Mesenchymal stem cell (in vitro differentiated cells and primary cell): ENCODE measurements around the gene MACROD2.

Experiments
- DNase-seq: peaks from one replicate; pipeline ENCODE4 v3.0.0-alpha.2; 2013
- H2AFZ ChIP-seq: one replicate; pipeline ENCODE4 v1.6.1; 2013; ENCODE audit warnings: low read depth, mild to moderate bottlenecking, control low read depth, inconsistent platforms, low read length, moderate library complexity
- H2AK5ac ChIP-seq: 2 replicates; pipeline ENCODE4 v1.6.1; 2013; ENCODE audit warnings: low read length, moderate library complexity, mild to moderate bottlenecking, inconsistent platforms; ENCODE audit not compliant: severe bottlenecking
- H2BK120ac ChIP-seq: one replicate; pipeline ENCODE4 v1.6.1; 2013; ENCODE audit warnings: low read depth, mild to moderate bottlenecking, inconsistent platforms, low read length, moderate library complexity
- H2BK12ac ChIP-seq, 2 experiments: one replicate each; pipeline ENCODE4 v1.6.1; 2013; ENCODE audit warnings: inconsistent platforms in 2 of 2, low read length in 2 of 2, mild to moderate bottlenecking in 2 of 2, moderate library complexity in 2 of 2, control low read depth in 1 of 2
- H2BK15ac ChIP-seq: one replicate; pipeline ENCODE4 v1.6.1; 2013; ENCODE audit warnings: mild to moderate bottlenecking, low read depth, inconsistent platforms; ENCODE audit not compliant: poor library complexity, severe bottlenecking
- H2BK5ac ChIP-seq: 2 replicates; pipeline ENCODE4 v1.6.1; 2013; ENCODE audit warnings: low read depth, mild to moderate bottlenecking, low read length, control low read depth, inconsistent platforms; ENCODE audit not compliant: poor library complexity, severe bottlenecking
- H3K14ac ChIP-seq, 2 experiments: one replicate each; pipeline ENCODE4 v1.6.1; 2013; ENCODE audit warnings: inconsistent platforms in 2 of 2, low read length in 2 of 2, control low read depth in 1 of 2, mild to moderate bottlenecking in 1 of 2, moderate library complexity in 1 of 2
- H3K18ac ChIP-seq, 2 experiments: one replicate each; pipeline ENCODE4 v1.6.1; 2013; ENCODE audit warnings: inconsistent platforms in 2 of 2, low read length in 2 of 2, control low read depth in 1 of 2, low read depth in 1 of 2, mild to moderate bottlenecking in 1 of 2
- H3K23ac ChIP-seq, 2 experiments: one replicate each; pipeline ENCODE4 v1.6.1; 2013; ENCODE audit warnings: inconsistent platforms in 2 of 2, low read length in 2 of 2, mild to moderate bottlenecking in 2 of 2, moderate library complexity in 2 of 2, control low read depth in 1 of 2
- H3K27ac ChIP-seq: 2 replicates; pipeline ENCODE4 v1.5.1; 2013; ENCODE audit warnings: mild to moderate bottlenecking, moderate library complexity, low read length, control low read depth, inconsistent platforms; ENCODE audit not compliant: poor library complexity, severe bottlenecking
- H3K27me3 ChIP-seq, 2 experiments: 2 replicates each; pipeline versions ENCODE4 v1.6.1 to v1.7.0; 2013; ENCODE audit warnings: low read length in 2 of 2, mild to moderate bottlenecking in 2 of 2, moderate library complexity in 2 of 2, control low read depth in 1 of 2, inconsistent platforms in 1 of 2; ENCODE audit not compliant: control insufficient read depth in 1 of 2, insufficient read depth in 1 of 2
- H3K36me3 ChIP-seq, 2 experiments: 2 replicates each; pipeline versions ENCODE4 v1.6.1 to v1.7.0; 2013; ENCODE audit warnings: low read length in 2 of 2, control low read depth in 1 of 2, inconsistent platforms in 1 of 2, low read depth in 1 of 2, mild to moderate bottlenecking in 1 of 2; ENCODE audit not compliant: insufficient read depth in 2 of 2, control insufficient read depth in 1 of 2
- H3K4ac ChIP-seq, 2 experiments: one replicate each; pipeline ENCODE4 v1.6.1; 2013; ENCODE audit warnings: inconsistent platforms in 2 of 2, low read length in 2 of 2, mild to moderate bottlenecking in 2 of 2, moderate library complexity in 2 of 2, control low read depth in 1 of 2, low read depth in 1 of 2
- H3K4me1 ChIP-seq: 2 replicates; pipeline ENCODE4 v1.6.1; 2013; ENCODE audit warnings: low read depth, low read length, control low read depth; ENCODE audit not compliant: control insufficient read depth, insufficient read depth
- H3K4me2 ChIP-seq: 2 replicates; pipeline ENCODE4 v1.6.1; 2013; ENCODE audit warnings: low read length, mild to moderate bottlenecking, inconsistent platforms; ENCODE audit not compliant: poor library complexity, severe bottlenecking
- H3K4me3 ChIP-seq, 2 experiments: 2 replicates each; pipeline versions ENCODE4 v1.5.1 to v1.7.0; 2013; ENCODE audit warnings: low read length in 2 of 2, mild to moderate bottlenecking in 2 of 2, control low read depth in 1 of 2, low read depth in 1 of 2; ENCODE audit not compliant: insufficient read depth in 1 of 2
- H3K79me1 ChIP-seq: replicated peaks from 2 replicates; pipeline ENCODE4 v1.6.1; 2013; ENCODE audit warnings: mild to moderate bottlenecking, control low read depth, low read length, inconsistent platforms; ENCODE audit not compliant: poor library complexity, severe bottlenecking
- H3K9ac ChIP-seq: 2 replicates; pipeline ENCODE4 v1.7.0; 2013; ENCODE audit warnings: mild to moderate bottlenecking, low read length, moderate library complexity
- H3K9me3 ChIP-seq: 2 replicates; pipeline ENCODE4 v1.7.0; 2013; ENCODE audit warnings: mild to moderate bottlenecking, low read length; ENCODE audit not compliant: control insufficient read depth
- H4K8ac ChIP-seq: one replicate; pipeline ENCODE4 v1.6.1; 2013; ENCODE audit warnings: inconsistent platforms, mild to moderate bottlenecking, low read length, moderate library complexity
- H4K91ac ChIP-seq: one replicate; pipeline ENCODE4 v1.6.1; 2013; ENCODE audit warnings: mild to moderate bottlenecking, low read length, inconsistent platforms
- WGBS: methylation state at CpG from one replicate; pipeline ENCODE4 v1.1.7; 2013; ENCODE audit warnings: mixed read lengths; 5-methylcytosine and 5-hydroxymethylcytosine counted together

MACROD2 gene

DNA sequence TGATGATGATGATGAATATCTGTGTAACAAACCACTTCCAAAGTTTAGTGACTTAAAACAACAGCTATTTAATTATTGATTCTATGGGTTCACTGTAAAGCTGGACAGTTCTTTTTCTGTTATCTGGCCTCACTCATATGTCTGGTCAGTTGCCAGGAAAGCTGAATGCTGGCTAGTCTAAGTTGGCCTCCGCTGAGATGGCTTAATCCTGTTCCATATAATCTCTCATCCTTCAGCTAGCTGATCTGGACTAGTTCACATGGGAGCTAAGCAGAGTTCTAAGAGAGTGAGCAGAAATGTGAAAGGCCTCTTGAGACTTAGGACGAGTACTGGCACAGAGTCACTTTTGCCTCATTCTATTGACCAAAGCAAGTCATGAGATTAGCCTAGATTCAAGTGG lies 676.8 kb downstream of the MACROD2 start:
- Histone ChIP-seq H4K91ac (no peak overlapping the region), H3K4me2 (no peak overlapping the region), H3K23ac (no peak overlapping the region), H3K4ac (no peak overlapping the region), H3K79me1 (no peaks in the 10 kb centered on the region), H2BK12ac (no peak overlapping the region), H3K18ac (no peak overlapping the region), H3K36me3 (no peaks in the 10 kb centered on the region), H2AK5ac (no peak overlapping the region), H4K8ac (no peak overlapping the region), H2BK15ac (no peak overlapping the region), H2BK120ac (no peak overlapping the region), H2AFZ (no peak overlapping the region), H2BK5ac (no peak overlapping the region), H3K27me3 (no peaks in the 10 kb centered on the region), H3K4me3 (no peak overlapping the region), H3K27ac (no peak overlapping the region), H3K14ac (no peak overlapping the region), H3K4me1 (no peaks in the 10 kb centered on the region), H3K9me3 (no peaks in the 10 kb centered on the region), H3K9ac (no peak overlapping the region)
- DNase-seq: no peak
- 87% methylated on average over 2 of the region's 2 CpGs for WGBS

DNA sequence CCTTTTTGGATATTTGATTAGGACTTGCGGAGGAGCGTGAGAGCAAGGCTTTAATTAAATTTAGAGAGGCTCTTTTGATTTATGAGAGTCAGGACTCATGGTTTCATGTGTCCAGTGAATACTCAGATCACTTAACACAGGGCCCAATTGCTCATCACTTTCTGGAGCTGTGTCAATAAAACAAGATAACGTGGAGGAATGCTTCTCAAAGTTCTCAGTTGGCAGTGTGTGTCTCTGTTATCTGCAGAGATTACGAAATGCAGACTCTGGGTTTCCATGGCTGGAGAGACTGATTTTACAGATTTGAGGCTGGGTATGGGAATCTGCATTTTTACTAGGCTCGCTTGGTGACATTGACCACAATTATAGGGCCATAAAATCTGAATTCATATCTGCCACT lies 677.8 kb downstream of the MACROD2 start:
- H4K8ac ChIP-seq: no peak overlapping the region
- no peak overlapping the region for H3K4ac ChIP-seq
- no peak overlapping the region for H2BK15ac ChIP-seq
- H2BK12ac ChIP-seq: no peak overlapping the region
- no peak overlapping the region for H3K23ac ChIP-seq
- H2BK5ac ChIP-seq: no peak overlapping the region
- no peak overlapping the region for H2BK120ac ChIP-seq
- H3K4me1 ChIP-seq: no peaks in the 10 kb centered on the region
- H3K14ac ChIP-seq: no peak overlapping the region
- no peaks in the 10 kb centered on the region for H3K9me3 ChIP-seq
- H4K91ac ChIP-seq: no peak overlapping the region
- no peaks in the 10 kb centered on the region for H3K27me3 ChIP-seq
- no peak for DNase-seq
- no peak overlapping the region for H3K4me2 ChIP-seq
- H2AFZ ChIP-seq: no peak overlapping the region
- H3K36me3 ChIP-seq: no peaks in the 10 kb centered on the region
- H3K79me1 ChIP-seq: no peaks in the 10 kb centered on the region
- H3K4me3 ChIP-seq: no peak overlapping the region
- no peak overlapping the region for H3K18ac ChIP-seq
- no peak overlapping the region for H3K9ac ChIP-seq
- no peak overlapping the region for H2AK5ac ChIP-seq
- 60% methylated on average over 4 of the region's 5 CpGs for WGBS
- no peak overlapping the region for H3K27ac ChIP-seq

DNA sequence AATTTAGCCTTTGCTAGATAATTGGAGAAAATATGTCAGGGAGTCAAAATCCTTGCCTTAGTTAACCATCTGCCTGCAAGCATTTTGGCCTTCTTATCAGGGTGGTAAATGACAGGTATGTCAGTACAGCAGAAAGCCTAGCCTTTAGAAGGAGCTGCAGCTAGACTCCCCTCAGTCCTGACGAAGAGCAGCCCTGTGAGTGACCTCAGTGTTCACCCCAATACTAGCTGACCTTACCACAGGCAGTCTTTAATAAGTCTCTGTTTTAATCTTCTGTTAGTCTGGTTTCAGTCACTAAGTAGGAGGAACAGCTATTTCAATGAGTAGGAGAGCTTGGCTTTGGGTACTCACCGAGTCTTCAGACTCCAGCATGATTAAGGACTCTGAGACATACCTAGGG lies 682.1 kb downstream of the MACROD2 start:
- H3K4me2 ChIP-seq: no peak overlapping the region
- no peaks in the 10 kb centered on the region for H3K79me1 ChIP-seq
- WGBS: 100% methylated on average over 1 of the region's 2 CpGs

DNA sequence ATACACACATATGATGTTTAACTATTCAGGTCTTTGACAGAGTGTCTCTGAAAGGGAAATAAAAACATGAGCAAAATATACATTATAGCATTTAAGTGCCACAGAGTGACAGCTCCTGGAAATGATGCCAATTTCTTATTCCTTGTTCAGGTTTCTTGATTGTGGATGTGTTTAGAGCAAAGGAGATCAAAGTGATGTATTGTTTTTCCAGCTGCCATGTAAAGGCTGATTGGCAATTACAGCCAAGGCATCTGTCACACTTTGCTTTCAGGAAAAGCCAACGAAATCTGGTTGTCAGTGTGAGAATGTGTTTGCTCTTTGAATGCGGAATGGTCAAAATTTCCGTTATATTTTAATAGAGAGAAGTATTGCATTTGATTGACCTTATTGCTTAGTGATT lies 689.9 kb downstream of the MACROD2 start:
- Histone ChIP-seq H3K4me2 (no peak overlapping the region), H4K91ac (no peak overlapping the region), H3K4me3 (no peak overlapping the region), H3K4ac (no peak overlapping the region), H3K27me3 (no peaks in the 10 kb centered on the region), H3K14ac (no peak overlapping the region), H3K4me1 (no peaks in the 10 kb centered on the region), H3K36me3 (no peaks in the 10 kb centered on the region), H3K9ac (no peak overlapping the region), H2BK12ac (no peak overlapping the region), H2BK15ac (no peak overlapping the region), H2AK5ac (no peak overlapping the region), H3K79me1 (no peaks in the 10 kb centered on the region), H3K23ac (no peak overlapping the region), H3K18ac (no peak overlapping the region), H3K9me3 (no peaks in the 10 kb centered on the region), H3K27ac (no peak overlapping the region), H2AFZ (no peak overlapping the region), H2BK120ac (no peak overlapping the region), H4K8ac (no peak overlapping the region), H2BK5ac (no peak overlapping the region)
- 78% methylated on average over 3 of the region's 3 CpGs for WGBS
- no peak for DNase-seq

More for the DNA sequence above, 682.1 kb downstream of the MACROD2 start:
- no peak for DNase-seq
- Histone ChIP-seq H3K18ac (no peak overlapping the region), H2BK120ac (no peak overlapping the region), H2BK5ac (no peak overlapping the region), H3K4ac (no peak overlapping the region), H3K36me3 (no peaks in the 10 kb centered on the region), H3K23ac (no peak overlapping the region), H2AK5ac (no peak overlapping the region), H2BK12ac (no peak overlapping the region), H3K14ac (no peak overlapping the region), H3K4me1 (no peaks in the 10 kb centered on the region), H3K9ac (no peak overlapping the region), H4K8ac (no peak overlapping the region), H2AFZ (no peak overlapping the region), H3K27me3 (no peaks in the 10 kb centered on the region), H3K4me3 (no peak overlapping the region), H3K9me3 (no peaks in the 10 kb centered on the region), H4K91ac (no peak overlapping the region), H3K27ac (no peak overlapping the region), H2BK15ac (no peak overlapping the region)
